CD8-positive, alpha-beta memory T cell (primary cell): ENCODE data around the gene RGS7. TPM values are rescaled to one million over a fixed set of nuclear protein-coding genes. Genes with fewer than 3 reads are reported as not detected.
A peak's percentile ranks its signal among the peaks of the same experiment; 100 is the strongest.

Experiments
- CTCF ChIA-PET: fragments of 350-600 bp; sonication (Branson Sonifier 250); formaldehyde crosslinking; loops from one replicate; lab custom pipeline; 2021; ENCODE audit warnings: antibody characterized with exemption; lab: Charles Lee
- POLR2A ChIA-PET: fragments of 350-600 bp; sonication (Branson Sonifier 250); formaldehyde crosslinking; loops from one replicate; lab custom pipeline; 2021; ENCODE audit warnings: antibody characterized with exemption; lab: Charles Lee
- DNase-seq, 5 donors: peaks; one replicate each; pipeline versions ENCODE4 v3.0.0 to v3.0.0-alpha.2; 2020 to 2022; ENCODE audit warnings: mixed read lengths in 1 of 5
- H3K27ac ChIP-seq: one replicate; pipeline ENCODE4 v1.7.0; 2013; ENCODE audit warnings: low read depth, mild to moderate bottlenecking, low read length, moderate library complexity
- H3K27me3 ChIP-seq: 2 replicates; pipeline ENCODE4 v1.7.0; 2013; ENCODE audit warnings: low read length, mild to moderate bottlenecking; ENCODE audit not compliant: insufficient read depth, poor library complexity, severe bottlenecking
- H3K36me3 ChIP-seq: 2 replicates; pipeline ENCODE4 v1.7.0; 2013; ENCODE audit warnings: mild to moderate bottlenecking, low read length, moderate library complexity; ENCODE audit not compliant: insufficient read depth
- H3K4me1 ChIP-seq: 2 replicates; pipeline ENCODE4 v1.7.0; 2013; ENCODE audit warnings: mild to moderate bottlenecking, low read length, moderate library complexity; ENCODE audit not compliant: insufficient read depth
- H3K4me3 ChIP-seq: 2 replicates; pipeline ENCODE4 v1.7.0; 2013; ENCODE audit warnings: mild to moderate bottlenecking, low read length
- H3K9me3 ChIP-seq: 2 replicates; pipeline ENCODE4 v1.7.0; 2013; ENCODE audit warnings: mild to moderate bottlenecking, low read length
- H3K27ac Mint-ChIP-seq, 8 donors: one replicate each; pipeline ENCODE4 v1.8.0; 2020 to 2021; ENCODE audit warnings: mixed read lengths in 8 of 8, mild to moderate bottlenecking in 6 of 8, inconsistent platforms in 3 of 8, moderate library complexity in 3 of 8
- H3K27me3 Mint-ChIP-seq, 2 donors: one replicate each; pipeline ENCODE4 v1.8.0; 2020 to 2021; ENCODE audit warnings: mixed read lengths in 2 of 2, mild to moderate bottlenecking in 1 of 2, moderate library complexity in 1 of 2
- H3K36me3 Mint-ChIP-seq, 3 donors: one replicate each; pipeline ENCODE4 v1.8.0; 2020 to 2021; ENCODE audit warnings: mixed read lengths in 3 of 3, inconsistent platforms in 1 of 3, mild to moderate bottlenecking in 1 of 3
- H3K4me1 Mint-ChIP-seq, 3 donors: one replicate each; pipeline ENCODE4 v1.8.0; 2020 to 2021; ENCODE audit warnings: mixed read lengths in 3 of 3, inconsistent platforms in 1 of 3, mild to moderate bottlenecking in 1 of 3
- H3K4me3 Mint-ChIP-seq, 7 donors: one replicate each; pipeline ENCODE4 v1.8.0; 2020 to 2021; ENCODE audit warnings: mixed read lengths in 7 of 7, mild to moderate bottlenecking in 6 of 7, moderate library complexity in 4 of 7, inconsistent platforms in 2 of 7
- H3K9me3 Mint-ChIP-seq, 5 donors: one replicate each; pipeline ENCODE4 v1.8.0; 2020 to 2022; ENCODE audit warnings: mixed read lengths in 5 of 5, mild to moderate bottlenecking in 3 of 5, moderate library complexity in 2 of 5, inconsistent platforms in 1 of 5
- polyA plus RNA-seq: library from polyadenylated mRNA; unstranded; fragments of 300-500 nt; fragmentation: Illumina TruSeq; gene quantifications from one replicate; pipeline ENCODE4 v1.2.3, GENCODE V29; 2021
- total RNA-seq, 2 experiments: library from RNA; stranded (reverse); gene quantifications; one replicate each; pipeline ENCODE4 v1.2.3, GENCODE V29; 2021

RGS7 gene
- total and polyA plus RNA-seq, 3 experiments from 2014 or later = not detected

- H3K27me3 ChIP-seq = no peaks in the 10 kb centered on the region
- H3K27ac Mint-ChIP-seq = no peak overlapping the region
- H3K36me3 ChIP-seq = no peaks in the 10 kb centered on the region
- H3K4me1 ChIP-seq = no peaks in the 10 kb centered on the region
- peaks cover 0 to 12% (median 3%) of the 10 kb centered on the region in 5 donors for H3K9me3 Mint-ChIP-seq
- no peaks in the 10 kb centered on the region for H3K4me1 Mint-ChIP-seq
- H3K36me3 Mint-ChIP-seq = peaks cover 0 to 2% (median 0%) of the 10 kb centered on the region in 3 donors
- DNase-seq = no peak
- no peaks in the 10 kb centered on the region for H3K27me3 Mint-ChIP-seq
- H3K9me3 ChIP-seq = no peaks in the 10 kb centered on the region
- H3K27ac ChIP-seq = no peak overlapping the region
- H3K4me3 ChIP-seq = no peak overlapping the region
- CTCF ChIA-PET = no interaction called here
- no peak overlapping the region for H3K4me3 Mint-ChIP-seq
- POLR2A ChIA-PET = no interaction called here
These were observed 239.0 kb downstream of the RGS7 start for GRCh38 chr1:241118049-241118448.

DNA sequence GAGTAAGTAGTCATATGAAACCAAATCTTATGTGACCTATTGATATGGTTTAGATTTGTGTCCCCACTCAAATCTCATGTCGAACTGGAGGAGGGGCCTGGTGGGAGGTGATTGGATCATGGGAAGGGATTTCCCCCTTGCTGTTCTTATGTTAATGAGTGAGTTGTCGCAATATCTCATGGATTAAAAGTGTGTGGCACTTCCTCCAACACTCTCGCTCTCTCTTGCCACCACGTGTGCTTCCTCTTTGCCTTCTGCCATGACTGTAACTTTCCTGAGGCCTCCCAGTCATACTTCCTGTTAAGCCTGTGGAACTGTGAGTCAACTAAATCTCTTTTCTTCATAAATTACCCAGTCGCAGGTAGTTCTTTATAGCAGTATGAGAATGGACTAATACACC is 241.2 kb downstream of the RGS7 start:
- H3K27me3 Mint-ChIP-seq = no peaks in the 10 kb centered on the region

DNA sequence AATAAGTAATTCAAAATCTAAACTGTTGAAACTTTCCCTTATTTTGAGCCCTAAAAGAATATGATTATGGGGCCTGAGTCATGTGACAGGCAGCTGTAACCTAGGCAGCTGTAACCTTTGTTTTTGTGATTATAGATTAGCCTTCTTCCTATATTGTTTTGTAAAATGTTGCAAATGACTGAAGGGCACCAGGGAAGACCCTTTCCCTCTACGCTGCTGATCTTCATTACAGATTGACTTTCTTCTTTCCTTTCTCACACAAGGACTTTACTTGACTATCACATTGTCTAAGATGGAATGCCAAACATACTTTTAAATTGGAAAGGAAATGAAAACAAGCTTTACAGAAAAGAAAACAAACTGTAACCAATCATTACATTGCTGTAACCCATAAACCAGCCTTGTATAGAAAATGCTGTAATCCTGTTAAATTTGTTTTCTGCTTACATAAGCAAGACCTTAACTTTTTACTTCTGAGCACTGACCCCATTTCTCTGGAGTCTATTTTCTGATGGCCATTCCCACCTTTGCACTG is 242.2 kb downstream of the RGS7 start:
- no peak overlapping the region for H3K27ac Mint-ChIP-seq

More for the DNA sequence above, 241.2 kb downstream of the RGS7 start:
- no peaks in the 10 kb centered on the region for H3K36me3 ChIP-seq
- no peak overlapping the region for H3K27ac Mint-ChIP-seq
- H3K4me1 ChIP-seq = no peaks in the 10 kb centered on the region
- H3K9me3 Mint-ChIP-seq = peaks cover 2 to 15% (median 3%) of the 10 kb centered on the region in 5 donors
- H3K4me1 Mint-ChIP-seq = no peaks in the 10 kb centered on the region
- no peaks in the 10 kb centered on the region for H3K9me3 ChIP-seq
- ChIA-PET CTCF (no interaction called here), POLR2A (no interaction called here)
- no peak overlapping the region for H3K27ac ChIP-seq
- no peak overlapping the region for H3K4me3 Mint-ChIP-seq
- peaks cover 0 to 3% (median 0%) of the 10 kb centered on the region in 3 donors for H3K36me3 Mint-ChIP-seq
- no peaks in the 10 kb centered on the region for H3K27me3 ChIP-seq
- no peak overlapping the region for H3K4me3 ChIP-seq
- DNase-seq = no peak

GRCh38 chr1:241113557-241113956 is 243.4 kb downstream of the RGS7 start:
- Histone ChIP-seq H3K4me1 (no peaks in the 10 kb centered on the region), H3K27ac (no peak overlapping the region), H3K4me3 (no peak overlapping the region), H3K36me3 (no peaks in the 10 kb centered on the region), H3K27me3 (no peaks in the 10 kb centered on the region), H3K9me3 (no peaks in the 10 kb centered on the region)
- H3K36me3 Mint-ChIP-seq = peaks cover 0 to 1% (median 0%) of the 10 kb centered on the region in 3 donors
- H3K27ac Mint-ChIP-seq = no peak overlapping the region
- no peaks in the 10 kb centered on the region for H3K27me3 Mint-ChIP-seq
- DNase-seq = no peak
- H3K4me3 Mint-ChIP-seq = no peak overlapping the region
- ChIA-PET CTCF (no interaction called here), POLR2A (no interaction called here)
- peaks cover 2 to 15% (median 5%) of the 10 kb centered on the region in 5 donors for H3K9me3 Mint-ChIP-seq
- no peaks in the 10 kb centered on the region for H3K4me1 Mint-ChIP-seq

More for the DNA sequence above, 242.2 kb downstream of the RGS7 start:
- Histone ChIP-seq H3K9me3 (no peaks in the 10 kb centered on the region), H3K4me1 (no peaks in the 10 kb centered on the region), H3K36me3 (no peaks in the 10 kb centered on the region), H3K4me3 (no peak overlapping the region), H3K27ac (no peak overlapping the region), H3K27me3 (no peaks in the 10 kb centered on the region)
- Mint-ChIP-seq H3K9me3 (peaks cover 2 to 15% (median 3%) of the 10 kb centered on the region in 5 donors), H3K4me1 (no peaks in the 10 kb centered on the region), H3K4me3 (no peak overlapping the region), H3K27me3 (no peaks in the 10 kb centered on the region), H3K36me3 (peaks cover 0 to 1% (median 0%) of the 10 kb centered on the region in 3 donors)
- ChIA-PET POLR2A (no interaction called here), CTCF (no interaction called here)
- DNase-seq = no peak

DNA sequence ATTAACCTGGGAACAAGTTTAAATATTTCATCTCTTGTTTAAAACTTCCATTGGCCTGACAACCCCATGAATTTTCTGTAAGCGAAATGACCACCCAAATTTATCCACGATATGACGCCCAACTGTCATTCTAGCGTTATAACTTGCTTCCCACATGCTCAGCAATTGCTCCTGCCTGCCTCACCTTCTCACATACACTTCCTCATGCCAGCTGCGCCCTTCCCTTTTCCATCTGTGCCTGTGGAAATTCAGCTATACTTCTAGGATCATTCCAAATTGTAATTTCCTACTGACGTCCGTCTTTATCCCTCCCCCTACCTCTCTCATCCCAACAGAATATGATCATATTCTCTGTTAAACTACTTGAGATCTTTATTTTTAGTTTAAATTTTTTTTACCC is 248.0 kb downstream of the RGS7 start:
- Histone ChIP-seq H3K27ac (no peak overlapping the region), H3K36me3 (no peaks in the 10 kb centered on the region), H3K9me3 (no peaks in the 10 kb centered on the region), H3K4me3 (no peak overlapping the region), H3K27me3 (no peaks in the 10 kb centered on the region), H3K4me1 (no peaks in the 10 kb centered on the region)
- Mint-ChIP-seq H3K9me3 (peaks cover under 1 to 9% (median 3%) of the 10 kb centered on the region in 5 donors), H3K36me3 (peaks cover 0 to 1% (median 0%) of the 10 kb centered on the region in 3 donors), H3K27ac (peak overlapping the region in 1 of 8 donors; percentile 54), H3K4me1 (no peaks in the 10 kb centered on the region), H3K27me3 (no peaks in the 10 kb centered on the region), H3K4me3 (no peak overlapping the region)
- DNase-seq = no peak
- CTCF ChIA-PET = no interaction called here
- POLR2A ChIA-PET = no interaction called here

DNA sequence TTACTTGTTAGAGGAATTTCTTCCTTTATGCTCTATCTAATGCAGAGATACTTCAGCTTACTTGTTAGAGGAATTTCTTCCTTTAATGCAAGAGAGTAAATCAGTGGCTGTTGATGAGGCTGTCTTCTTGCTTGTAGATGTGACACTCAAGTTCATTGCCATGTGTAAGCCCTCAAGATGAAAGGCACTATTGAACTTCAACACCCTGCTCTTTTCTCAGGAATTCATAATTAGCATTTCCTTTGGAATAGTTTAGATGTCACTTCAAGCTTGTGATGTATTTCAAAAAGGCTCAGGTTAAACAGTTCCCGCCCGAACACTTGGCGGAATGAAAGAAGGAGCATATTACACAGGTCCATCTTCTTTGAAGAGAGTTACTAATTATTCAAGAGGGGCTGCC is 251.9 kb downstream of the RGS7 start:
- Histone ChIP-seq H3K9me3 (no peaks in the 10 kb centered on the region), H3K4me1 (no peaks in the 10 kb centered on the region), H3K27ac (no peak overlapping the region), H3K27me3 (no peaks in the 10 kb centered on the region), H3K36me3 (no peaks in the 10 kb centered on the region), H3K4me3 (no peak overlapping the region)
- no peaks in the 10 kb centered on the region for H3K4me1 Mint-ChIP-seq
- no peaks in the 10 kb centered on the region for H3K27me3 Mint-ChIP-seq
- CTCF ChIA-PET = no interaction called here
- peaks cover 0 to 3% (median 0%) of the 10 kb centered on the region in 5 donors for H3K9me3 Mint-ChIP-seq
- H3K27ac Mint-ChIP-seq = no peak overlapping the region
- H3K36me3 Mint-ChIP-seq = no peaks in the 10 kb centered on the region
- H3K4me3 Mint-ChIP-seq = no peak overlapping the region
- DNase-seq = no peak
- POLR2A ChIA-PET = no interaction called here

GRCh38 chr1:241102664-241103063 is 254.3 kb downstream of the RGS7 start:
- Histone ChIP-seq H3K27me3 (no peaks in the 10 kb centered on the region), H3K4me3 (no peak overlapping the region), H3K27ac (no peak overlapping the region), H3K9me3 (no peaks in the 10 kb centered on the region), H3K36me3 (no peaks in the 10 kb centered on the region), H3K4me1 (no peaks in the 10 kb centered on the region)
- DNase-seq = no peak
- Mint-ChIP-seq H3K27ac (no peak overlapping the region), H3K36me3 (no peaks in the 10 kb centered on the region), H3K9me3 (peaks cover 0 to 10% (median 0%) of the 10 kb centered on the region in 5 donors), H3K27me3 (no peaks in the 10 kb centered on the region), H3K4me1 (no peaks in the 10 kb centered on the region), H3K4me3 (no peak overlapping the region)
- ChIA-PET CTCF (no interaction called here), POLR2A (no interaction called here)

- Histone ChIP-seq H3K4me1 (no peaks in the 10 kb centered on the region), H3K27me3 (no peaks in the 10 kb centered on the region), H3K4me3 (no peak overlapping the region), H3K27ac (no peak overlapping the region), H3K9me3 (no peaks in the 10 kb centered on the region), H3K36me3 (no peaks in the 10 kb centered on the region)
- no peak for DNase-seq
- Mint-ChIP-seq H3K27me3 (no peaks in the 10 kb centered on the region), H3K4me1 (no peaks in the 10 kb centered on the region), H3K27ac (no peak overlapping the region), H3K4me3 (no peak overlapping the region), H3K9me3 (peaks cover 0 to 13% (median 3%) of the 10 kb centered on the region in 5 donors), H3K36me3 (no peaks in the 10 kb centered on the region)
- CTCF ChIA-PET = no interaction called here
- POLR2A ChIA-PET = no interaction called here
These were observed 255.4 kb downstream of the RGS7 start for GRCh38 chr1:241101622-241102021.
